Activated CD4-positive, alpha-beta T cell treated with anti-CD3 and anti-CD28 coated beads, Interleukin-2, Interleukin-6, amounts not matched to agents 100 ng/mL and 50 ng/mL, durations not matched to agents 16 hours and 8 hours (primary cell): ENCODE measurements around the gene HSPBAP1.
"Not testable (repeated sequence)": the region's sequence is repeated elsewhere in the genome, so short reads cannot be mapped to it uniquely, and the experiment has no call there.

ENCODE experiments used
- DNase-seq: peaks from one replicate; pipeline ENCODE4 v3.0.0-alpha.2; 2020

The HSPBAP1 gene

DNA sequence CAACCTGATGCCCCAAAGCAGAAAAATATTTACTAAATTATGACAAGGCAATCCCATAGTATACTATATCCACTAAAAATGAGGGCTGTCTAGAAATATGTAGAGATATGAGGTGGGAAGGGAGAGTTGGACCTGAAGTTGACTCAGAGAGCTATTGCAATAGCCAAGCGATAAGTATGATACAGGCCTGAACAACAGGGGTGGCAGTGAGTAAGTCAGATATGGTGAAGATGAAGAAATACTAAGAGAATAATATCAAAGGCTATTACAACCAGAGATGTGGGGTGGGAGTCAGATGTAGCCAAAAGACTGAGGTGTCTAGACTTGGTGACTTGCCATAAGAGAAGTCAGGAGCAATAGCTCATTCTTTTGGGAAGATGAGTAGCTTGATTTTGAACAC lies 9.2 kb downstream of the HSPBAP1 start:
- no peak for DNase-seq

- DNase-seq = no peak
Observed at GRCh38 chr3:122782804-122783203, 10.8 kb downstream of the HSPBAP1 start.

DNA sequence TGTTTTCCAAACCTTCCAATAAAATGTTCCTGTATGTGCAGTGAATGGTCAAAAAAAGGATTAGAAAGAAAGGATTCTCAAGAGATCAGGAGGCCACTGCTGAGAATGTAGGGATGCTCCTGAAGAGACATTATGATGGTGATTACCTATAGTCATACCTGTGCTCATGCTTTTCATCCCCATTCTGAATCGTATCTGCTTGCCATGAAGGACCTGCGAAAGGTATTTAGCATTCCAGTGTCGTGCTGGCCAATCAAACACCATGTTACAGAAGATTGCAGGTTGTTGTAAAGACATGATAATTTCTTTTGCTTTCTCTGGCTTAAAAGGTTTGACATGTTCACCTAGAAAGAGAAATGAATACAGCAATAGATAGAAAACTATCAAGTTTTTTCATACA lies 16.1 kb downstream of the HSPBAP1 start:
- DNase-seq = no peak

GRCh38 chr3:122776675-122777468 lies 16.8 kb downstream of the HSPBAP1 start:
- no peak for DNase-seq

DNA sequence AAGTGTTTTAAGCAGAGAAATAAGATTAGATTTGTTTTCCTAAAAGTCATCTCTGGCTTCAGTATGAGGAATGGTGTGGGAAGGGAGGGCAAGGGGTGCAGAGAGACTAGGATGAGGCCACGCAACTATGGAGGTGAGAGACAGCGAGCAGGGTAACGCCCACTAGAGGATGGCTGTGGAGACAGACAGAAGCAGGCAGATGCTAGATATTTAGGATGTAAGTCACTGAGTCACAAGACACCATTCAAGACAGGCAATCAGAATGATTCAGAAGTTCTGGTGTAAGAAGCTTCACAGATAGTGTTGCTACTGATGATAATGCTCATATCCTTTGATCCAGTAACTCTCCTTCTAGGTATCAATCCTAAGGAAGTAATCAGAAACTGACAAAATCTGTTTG lies 19.1 kb downstream of the HSPBAP1 start:
- DNase-seq = no peak

GRCh38 chr3:122773944-122774509 lies 19.6 kb downstream of the HSPBAP1 start:
- no peak for DNase-seq

GRCh38 chr3:122772827-122773226 lies 20.8 kb downstream of the HSPBAP1 start:
- no peak for DNase-seq

- no peak for DNase-seq
Observed at GRCh38 chr3:122770521-122771202, 23.0 kb downstream of the HSPBAP1 start.

DNA sequence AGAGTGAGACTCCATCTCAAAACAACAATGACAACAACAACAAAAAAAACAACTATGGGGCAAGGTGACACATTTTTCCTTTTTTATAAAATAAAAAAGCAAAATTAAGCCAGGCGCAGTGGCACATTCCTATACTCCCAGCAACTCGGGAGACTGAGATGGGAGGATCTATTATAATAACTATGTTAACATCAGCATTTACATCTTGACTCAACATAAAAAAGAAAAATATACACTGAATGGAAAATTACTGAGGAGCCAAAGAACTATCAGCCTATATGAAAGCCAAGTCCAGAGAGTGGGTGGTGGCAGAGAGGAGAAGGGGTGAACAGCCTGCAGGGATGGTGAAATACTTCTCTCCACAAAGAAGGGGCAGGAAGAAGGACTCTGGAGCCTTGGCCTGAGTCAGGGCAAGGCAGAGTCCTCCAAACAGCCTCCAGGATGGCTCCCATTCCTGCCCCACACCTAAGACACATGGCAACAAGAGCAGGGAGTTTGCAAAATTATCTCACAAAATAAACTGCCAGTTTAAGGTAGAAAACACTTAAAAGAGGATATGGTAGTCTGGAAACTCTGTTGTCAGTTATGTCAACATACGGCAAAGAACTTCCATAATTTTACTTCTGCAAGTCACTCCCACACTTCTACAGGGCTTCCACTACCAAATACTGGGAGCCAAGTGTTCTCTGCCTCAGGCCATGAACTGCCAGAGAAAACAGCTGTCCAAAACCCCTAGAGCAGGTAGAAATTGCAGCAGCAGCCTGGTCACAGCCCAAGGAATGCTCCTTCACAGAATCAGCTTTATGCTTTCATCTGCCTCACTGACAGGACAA lies 25.9 kb downstream of the HSPBAP1 start:
- no peak for DNase-seq

GRCh38 chr3:122766430-122766829 lies 27.2 kb downstream of the HSPBAP1 start:
- no peak for DNase-seq

GRCh38 chr3:122760453-122761271 lies 33.0 kb downstream of the HSPBAP1 start:
- no peak for DNase-seq

GRCh38 chr3:122758877-122759560 lies 34.6 kb downstream of the HSPBAP1 start:
- no peak for DNase-seq

DNA sequence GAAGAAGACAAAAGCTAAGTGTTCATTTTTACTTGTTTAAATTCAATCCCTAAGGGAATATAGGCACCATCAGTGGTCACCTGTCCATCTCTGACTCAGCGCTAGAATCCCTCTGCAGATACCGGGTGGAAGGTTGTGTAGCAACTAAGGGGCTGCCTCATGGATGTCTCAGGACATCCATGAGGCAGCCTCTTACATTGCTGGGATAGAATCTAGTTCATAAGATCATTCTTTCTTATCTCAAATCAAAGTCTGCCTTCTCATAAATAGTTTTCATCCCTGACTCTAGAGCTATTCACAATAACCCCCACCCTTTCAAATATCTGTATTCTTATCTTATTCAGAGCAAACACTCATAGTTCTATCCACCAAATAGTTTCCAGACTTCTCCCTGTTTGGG lies 38.1 kb downstream of the HSPBAP1 start:
- DNase-seq = no peak

DNA sequence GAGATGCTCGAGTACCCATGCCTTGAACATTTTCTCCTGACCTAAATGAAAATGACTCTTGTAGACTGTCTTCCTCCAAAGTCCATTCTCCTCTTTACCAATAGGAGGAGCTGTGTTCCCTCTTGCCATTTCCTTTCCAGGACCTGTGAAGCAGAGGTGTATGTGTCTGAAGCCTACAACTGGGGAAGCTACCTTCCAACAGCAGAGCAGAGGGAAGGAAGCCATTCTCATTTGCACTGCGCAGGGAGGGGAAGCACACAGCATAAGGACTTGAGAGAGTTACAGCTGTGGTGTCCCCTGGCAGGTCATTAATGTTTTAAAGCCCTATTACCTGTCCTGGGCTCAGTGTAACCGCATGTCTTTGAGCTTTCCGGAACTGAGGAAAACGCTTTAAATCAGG lies 38.7 kb downstream of the HSPBAP1 start:
- DNase-seq = peak; percentile 63

DNA sequence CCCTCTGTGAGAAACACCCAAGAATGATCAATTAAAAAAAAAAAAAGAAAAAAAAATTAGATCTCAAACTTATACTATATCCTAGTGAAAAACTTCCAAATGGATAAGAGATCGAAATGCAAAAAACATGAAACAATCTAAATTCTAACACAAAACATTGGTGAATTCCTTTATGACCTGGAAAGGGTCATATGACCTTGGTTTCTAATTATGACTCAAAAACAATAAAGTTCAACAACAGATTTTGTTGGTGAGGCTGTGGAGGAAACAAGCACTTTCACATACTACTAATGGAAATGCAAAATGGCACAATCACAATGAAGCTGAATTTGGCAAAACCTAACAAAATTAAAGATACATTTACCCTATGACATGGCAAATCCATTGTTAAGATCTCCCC lies 45.3 kb downstream of the HSPBAP1 start:
- DNase-seq = no peak

DNA sequence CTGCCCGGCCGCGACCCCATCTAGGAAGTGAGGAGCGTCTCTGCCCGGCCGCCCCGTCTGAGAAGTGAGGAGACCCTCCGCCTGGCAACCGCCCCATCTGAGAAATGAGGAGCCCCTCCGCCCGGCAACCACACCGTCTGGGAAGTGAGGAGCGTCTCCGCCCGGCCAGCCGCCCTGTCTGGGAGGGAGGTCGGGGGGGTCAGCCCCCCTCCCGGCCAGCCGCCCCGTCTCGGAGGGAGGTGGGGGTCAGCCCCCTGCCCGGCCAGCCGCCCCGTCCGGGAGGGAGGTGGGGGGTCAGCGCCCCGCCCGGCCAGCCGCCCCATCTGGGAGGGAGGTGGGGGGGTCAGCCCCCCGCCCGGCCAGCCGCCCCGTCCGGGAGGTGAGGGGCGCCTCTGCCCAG lies 46.3 kb downstream of the HSPBAP1 start:
- DNase-seq = not testable (repeated sequence)

- no peak for DNase-seq
Observed at GRCh38 chr3:122745369-122746021, 48.1 kb downstream of the HSPBAP1 start.

- DNase-seq = no peak
Observed at GRCh38 chr3:122743581-122744120, 50.0 kb downstream of the HSPBAP1 start.

GRCh38 chr3:122742234-122742633 lies 51.4 kb downstream of the HSPBAP1 start:
- no peak for DNase-seq

DNA sequence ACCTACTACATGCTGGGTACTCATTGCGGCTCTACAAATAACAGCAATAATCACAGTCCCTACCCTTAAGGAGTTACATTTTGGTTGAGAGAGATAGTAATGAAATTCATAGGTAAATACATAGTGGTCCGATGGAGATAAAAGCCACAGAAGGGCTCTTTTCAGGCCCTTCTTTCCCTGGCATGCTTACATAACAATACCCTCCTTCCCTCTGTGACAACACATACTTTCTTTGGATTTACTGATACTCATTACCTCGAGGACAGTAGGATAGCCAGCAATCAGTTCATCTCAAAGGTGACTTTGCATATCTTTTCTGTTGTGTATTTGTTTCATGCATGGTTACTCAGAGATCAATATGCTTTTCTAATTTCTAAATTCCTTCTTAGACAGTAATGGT lies 54.5 kb downstream of the HSPBAP1 start:
- no peak for DNase-seq
